ENCODE data around the gene ATP7A.

DNA sequence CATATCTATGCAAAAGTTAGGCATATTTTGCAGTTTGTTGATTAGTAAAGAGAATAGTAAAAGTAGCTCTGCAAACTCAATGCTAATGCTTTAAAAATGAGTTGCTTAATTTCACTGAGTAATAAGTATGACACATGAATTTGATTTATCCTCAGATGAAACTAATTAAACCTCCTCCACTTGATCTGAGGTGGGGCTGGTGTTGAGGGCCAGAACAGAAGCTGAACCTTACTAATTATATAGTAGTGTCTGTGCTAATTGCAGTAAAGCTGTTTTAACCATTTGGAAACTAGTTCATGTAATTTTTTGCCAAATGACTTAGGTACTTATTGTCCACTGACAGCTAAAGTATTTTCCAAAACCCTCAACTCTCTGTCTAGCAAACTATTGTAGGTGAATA lies 66.6 kb downstream of the ATP7A start:
- TF ChIP-seq, protein P1, sequence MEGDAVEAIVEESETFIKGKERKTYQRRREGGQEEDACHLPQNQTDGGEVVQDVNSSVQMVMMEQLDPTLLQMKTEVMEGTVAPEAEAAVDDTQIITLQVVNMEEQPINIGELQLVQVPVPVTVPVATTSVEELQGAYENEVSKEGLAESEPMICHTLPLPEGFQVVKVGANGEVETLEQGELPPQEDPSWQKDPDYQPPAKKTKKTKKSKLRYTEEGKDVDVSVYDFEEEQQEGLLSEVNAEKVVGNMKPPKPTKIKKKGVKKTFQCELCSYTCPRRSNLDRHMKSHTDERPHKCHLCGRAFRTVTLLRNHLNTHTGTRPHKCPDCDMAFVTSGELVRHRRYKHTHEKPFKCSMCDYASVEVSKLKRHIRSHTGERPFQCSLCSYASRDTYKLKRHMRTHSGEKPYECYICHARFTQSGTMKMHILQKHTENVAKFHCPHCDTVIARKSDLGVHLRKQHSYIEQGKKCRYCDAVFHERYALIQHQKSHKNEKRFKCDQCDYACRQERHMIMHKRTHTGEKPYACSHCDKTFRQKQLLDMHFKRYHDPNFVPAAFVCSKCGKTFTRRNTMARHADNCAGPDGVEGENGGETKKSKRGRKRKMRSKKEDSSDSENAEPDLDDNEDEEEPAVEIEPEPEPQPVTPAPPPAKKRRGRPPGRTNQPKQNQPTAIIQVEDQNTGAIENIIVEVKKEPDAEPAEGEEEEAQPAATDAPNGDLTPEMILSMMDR (IDR thresholded peaks at IDR 0.05 in 2 of 3, conservative IDR thresholded peaks at IDR 0.05 in 1 of 3; ENCODE audit: borderline replicate concordance in 1 of 3, insufficient read depth in 1 of 3, low read depth in 2 of 3, low read length in 2 of 3): no peak
- no peak for TF ChIP-seq ZFX (IDR thresholded peaks at IDR 0.05)
- TF ChIP-seq, protein P2, sequence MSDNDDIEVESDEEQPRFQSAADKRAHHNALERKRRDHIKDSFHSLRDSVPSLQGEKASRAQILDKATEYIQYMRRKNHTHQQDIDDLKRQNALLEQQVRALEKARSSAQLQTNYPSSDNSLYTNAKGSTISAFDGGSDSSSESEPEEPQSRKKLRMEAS (IDR thresholded peaks at IDR 0.05): no peak
- no peak for TF ChIP-seq ELF1 (IDR thresholded peaks at IDR 0.05; ENCODE audit: borderline replicate concordance, low read depth)
- no peak for TF ChIP-seq POLR2A (IDR thresholded peaks at IDR 0.05; ENCODE audit: borderline replicate concordance, extremely low read depth, insufficient read depth, insufficient read length)
- TF ChIP-seq, protein P3, sequence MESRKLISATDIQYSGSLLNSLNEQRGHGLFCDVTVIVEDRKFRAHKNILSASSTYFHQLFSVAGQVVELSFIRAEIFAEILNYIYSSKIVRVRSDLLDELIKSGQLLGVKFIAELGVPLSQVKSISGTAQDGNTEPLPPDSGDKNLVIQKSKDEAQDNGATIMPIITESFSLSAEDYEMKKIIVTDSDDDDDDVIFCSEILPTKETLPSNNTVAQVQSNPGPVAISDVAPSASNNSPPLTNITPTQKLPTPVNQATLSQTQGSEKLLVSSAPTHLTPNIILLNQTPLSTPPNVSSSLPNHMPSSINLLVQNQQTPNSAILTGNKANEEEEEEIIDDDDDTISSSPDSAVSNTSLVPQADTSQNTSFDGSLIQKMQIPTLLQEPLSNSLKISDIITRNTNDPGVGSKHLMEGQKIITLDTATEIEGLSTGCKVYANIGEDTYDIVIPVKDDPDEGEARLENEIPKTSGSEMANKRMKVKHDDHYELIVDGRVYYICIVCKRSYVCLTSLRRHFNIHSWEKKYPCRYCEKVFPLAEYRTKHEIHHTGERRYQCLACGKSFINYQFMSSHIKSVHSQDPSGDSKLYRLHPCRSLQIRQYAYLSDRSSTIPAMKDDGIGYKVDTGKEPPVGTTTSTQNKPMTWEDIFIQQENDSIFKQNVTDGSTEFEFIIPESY (IDR thresholded peaks at IDR 0.05; ENCODE audit: extremely low read depth, insufficient replicate concordance, low read length): no peak
- TF ChIP-seq CEBPB (IDR thresholded peaks at IDR 0.05; ENCODE audit: low read depth): no peak
- TF ChIP-seq EZH2phosphoT487 (IDR thresholded peaks at IDR 0.05; ENCODE audit: borderline replicate concordance): no peak
- no peak for TF ChIP-seq SP1 (IDR thresholded peaks at IDR 0.05; ENCODE audit: low read depth)
- TF ChIP-seq POLR2AphosphoS5 (IDR thresholded peaks at IDR 0.05; ENCODE audit: low read depth, low read length): no peak
- no peak for TF ChIP-seq EZH2 (IDR thresholded peaks at IDR 0.05)
- no peak for TF ChIP-seq ZNF274 (IDR thresholded peaks at IDR 0.05; ENCODE audit: low read depth, low read length)
